Measurements from ENCODE around the gene PRKCD.

PRKCD gene

DNA sequence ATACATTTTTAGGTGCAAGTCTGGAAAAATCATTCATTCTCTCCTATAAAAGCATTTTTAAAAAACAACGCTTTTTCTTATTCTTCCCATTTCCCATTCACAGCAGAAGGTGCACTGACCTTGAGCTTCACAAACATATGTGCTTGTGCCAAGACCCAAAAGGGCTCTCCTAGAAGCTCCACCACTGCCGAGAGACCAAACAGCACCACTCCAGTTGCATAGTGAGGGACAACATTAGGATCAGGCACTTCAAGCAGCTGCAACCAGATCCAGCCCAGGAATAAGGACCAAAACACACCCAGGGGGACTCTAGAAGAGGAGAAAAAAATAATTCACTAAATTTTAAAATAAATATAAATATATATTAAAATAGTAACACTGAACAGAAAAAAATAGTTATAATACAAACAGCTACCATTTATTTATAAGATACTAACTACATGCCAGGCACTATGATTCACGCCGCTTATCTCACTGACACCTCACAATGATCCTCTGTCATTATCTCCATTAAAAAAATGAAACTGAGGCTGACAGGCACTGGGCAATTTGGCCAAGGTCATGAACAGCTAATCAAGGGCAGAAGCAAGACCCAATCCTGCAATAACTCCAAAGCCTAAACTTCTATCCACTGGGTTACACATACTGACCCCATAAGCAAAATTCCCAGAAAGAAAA lies 38.6 kb upstream of the PRKCD start:
- TF ChIP-seq, protein P1, sequence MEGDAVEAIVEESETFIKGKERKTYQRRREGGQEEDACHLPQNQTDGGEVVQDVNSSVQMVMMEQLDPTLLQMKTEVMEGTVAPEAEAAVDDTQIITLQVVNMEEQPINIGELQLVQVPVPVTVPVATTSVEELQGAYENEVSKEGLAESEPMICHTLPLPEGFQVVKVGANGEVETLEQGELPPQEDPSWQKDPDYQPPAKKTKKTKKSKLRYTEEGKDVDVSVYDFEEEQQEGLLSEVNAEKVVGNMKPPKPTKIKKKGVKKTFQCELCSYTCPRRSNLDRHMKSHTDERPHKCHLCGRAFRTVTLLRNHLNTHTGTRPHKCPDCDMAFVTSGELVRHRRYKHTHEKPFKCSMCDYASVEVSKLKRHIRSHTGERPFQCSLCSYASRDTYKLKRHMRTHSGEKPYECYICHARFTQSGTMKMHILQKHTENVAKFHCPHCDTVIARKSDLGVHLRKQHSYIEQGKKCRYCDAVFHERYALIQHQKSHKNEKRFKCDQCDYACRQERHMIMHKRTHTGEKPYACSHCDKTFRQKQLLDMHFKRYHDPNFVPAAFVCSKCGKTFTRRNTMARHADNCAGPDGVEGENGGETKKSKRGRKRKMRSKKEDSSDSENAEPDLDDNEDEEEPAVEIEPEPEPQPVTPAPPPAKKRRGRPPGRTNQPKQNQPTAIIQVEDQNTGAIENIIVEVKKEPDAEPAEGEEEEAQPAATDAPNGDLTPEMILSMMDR (IDR thresholded peaks at IDR 0.05), result no peak

DNA sequence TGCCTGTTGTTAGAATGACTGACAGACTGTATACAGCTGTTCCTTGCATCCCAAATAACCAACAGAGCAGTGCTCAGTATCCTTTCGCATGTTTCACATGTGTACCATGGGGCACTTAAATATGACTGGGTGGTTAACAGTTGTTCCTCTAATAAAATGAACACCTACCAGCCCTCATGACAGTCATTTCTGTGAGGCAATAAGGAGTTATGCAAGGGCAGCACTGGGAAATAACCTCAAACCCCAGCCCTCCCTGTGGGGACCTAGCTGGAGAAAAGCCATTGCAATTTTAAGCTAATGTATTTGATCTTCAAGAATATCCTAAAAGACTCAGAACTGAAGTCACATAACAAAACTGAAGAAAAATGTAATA lies 38.1 kb upstream of the PRKCD start:
- TF ChIP-seq, protein P1 (IDR thresholded peaks at IDR 0.05), result no peak

DNA sequence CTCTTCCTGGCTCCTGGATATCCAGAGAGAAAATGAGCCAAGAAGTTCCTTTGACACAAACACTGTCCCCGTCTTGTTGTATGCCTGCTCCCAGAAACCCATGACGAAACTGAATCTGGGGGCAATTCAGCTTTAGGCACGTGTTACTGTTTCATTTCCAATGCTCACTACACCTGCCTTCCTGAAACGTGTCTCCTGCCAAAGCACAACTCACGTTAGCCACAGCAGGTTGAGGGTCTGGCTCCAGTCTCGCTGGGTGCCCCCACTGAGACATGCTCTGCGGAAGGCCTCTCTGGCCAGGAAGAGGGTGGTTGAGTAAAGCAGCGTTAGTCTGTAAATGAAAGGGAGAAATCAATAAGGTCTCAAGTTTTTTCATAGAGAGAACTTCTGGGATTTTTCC lies 37.5 kb upstream of the PRKCD start:
- TF ChIP-seq, protein P1 (IDR thresholded peaks at IDR 0.05), result no peak

DNA sequence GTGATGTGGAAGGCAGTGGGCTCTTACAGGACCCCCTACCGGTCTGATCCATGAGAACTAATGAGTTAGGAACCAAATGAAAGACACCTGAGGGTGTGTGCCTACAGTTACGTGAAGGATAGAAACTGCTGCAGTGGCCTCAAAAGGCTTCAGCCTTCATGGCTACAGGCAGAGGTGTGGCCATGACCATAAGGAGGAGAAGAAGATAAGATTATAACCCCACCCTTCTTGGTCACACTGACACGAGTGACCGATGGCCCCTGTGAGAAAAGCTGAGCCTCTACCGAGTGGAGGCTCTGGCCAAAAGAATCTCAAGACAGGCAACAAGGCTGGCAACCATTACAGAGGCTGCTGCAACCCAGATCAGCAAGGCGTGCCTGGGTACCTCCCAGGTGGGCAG lies 37.1 kb upstream of the PRKCD start:
- TF ChIP-seq, protein P1 (IDR thresholded peaks at IDR 0.05), result no peak

DNA sequence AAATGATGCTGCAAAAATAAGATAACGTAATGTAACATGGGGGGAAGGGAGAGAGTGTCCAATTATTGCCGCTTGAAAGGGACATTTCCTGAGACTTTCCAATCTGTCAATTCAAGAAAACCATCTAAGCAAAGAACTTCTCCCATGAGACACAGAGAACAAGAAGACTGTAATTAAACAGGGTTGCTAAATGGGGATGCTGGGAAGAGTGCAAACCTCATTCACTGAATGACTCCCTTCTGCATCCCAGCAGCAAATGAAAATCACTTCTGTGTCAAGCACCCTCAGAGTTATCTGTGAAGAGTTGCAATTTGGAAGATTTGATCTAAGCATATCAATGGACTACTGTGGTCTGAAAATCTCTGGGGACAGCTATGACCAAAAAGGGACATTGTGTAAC lies 34.4 kb upstream of the PRKCD start:
- TF ChIP-seq, protein P1 (IDR thresholded peaks at IDR 0.05), result no peak

DNA sequence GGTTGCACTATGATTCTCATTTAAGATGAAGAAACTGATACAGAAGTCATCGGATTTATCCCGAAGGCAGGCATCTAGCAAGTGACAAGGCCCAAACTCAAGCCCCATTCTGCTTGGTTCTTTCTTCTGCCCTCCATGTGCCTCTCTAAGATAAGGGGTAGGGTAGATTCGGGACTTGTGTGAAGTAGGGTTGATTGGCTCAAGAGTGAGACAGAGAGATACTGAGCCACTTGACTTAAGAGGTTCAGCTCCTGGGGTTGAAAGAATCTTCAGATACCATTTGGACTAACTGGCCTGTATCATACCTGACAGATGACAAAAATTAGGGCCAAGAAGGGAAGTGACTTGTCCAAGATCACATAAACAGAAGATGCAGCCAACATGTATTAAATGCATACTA lies 31.7 kb upstream of the PRKCD start:
- TF ChIP-seq, protein P1 (IDR thresholded peaks at IDR 0.05), result no peak

DNA sequence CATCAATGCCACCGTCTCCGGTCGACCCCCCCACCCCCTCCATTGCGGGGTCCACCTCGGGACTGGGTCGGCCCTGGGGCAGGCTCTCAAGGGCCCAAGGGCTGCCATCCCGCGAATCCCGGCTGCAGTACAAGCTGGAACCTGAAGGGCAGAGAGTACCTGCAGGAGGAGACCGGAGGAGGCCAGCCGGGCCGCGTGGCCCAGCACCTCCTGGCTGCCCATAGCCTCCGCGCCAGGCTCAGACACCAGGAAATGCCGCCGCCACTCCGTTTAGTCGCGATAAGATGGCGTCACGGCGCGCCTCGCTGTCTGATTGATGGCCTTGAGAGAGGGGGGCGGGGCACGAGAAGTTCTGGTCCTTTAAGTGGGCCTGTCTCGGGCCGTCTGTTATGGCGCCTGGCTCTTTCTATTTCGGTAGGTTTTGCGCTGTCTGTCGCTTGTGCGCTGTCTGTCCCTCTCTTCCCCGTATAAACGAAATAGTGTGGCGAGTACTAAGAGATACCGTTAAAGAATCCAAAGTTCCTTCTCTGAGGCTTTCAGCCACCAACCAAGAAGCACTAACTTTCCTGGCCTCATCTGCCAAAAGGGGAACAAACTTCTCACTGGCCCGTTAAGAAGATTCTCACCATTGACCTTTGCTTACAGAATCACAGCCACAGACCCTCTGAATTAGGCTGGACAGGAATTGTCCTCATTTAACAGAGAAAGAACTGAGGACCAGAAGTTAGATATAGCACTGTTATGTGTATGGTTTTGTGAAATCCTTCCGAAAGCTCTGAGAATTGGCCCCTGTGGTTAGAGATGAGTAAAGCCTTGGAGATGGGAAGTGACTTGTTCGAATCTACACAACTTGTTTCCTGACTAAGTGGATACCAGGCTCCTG lies 30.6 kb upstream of the PRKCD start, which contains the start of gene RFT1:
RFT1 (minus strand) TSS at position 257 of the 883 bp plus-strand sequence; CDS start at position 222, 35 bp downstream.
- TF ChIP-seq, protein P1 (IDR thresholded peaks at IDR 0.05), result no peak
